B cell (primary cell): ENCODE results near the gene STAT2. TPM values are rescaled to one million over a fixed set of nuclear protein-coding genes. Genes with fewer than 3 reads are reported as not detected.

ENCODE experiments used
- ATAC-seq: fragments of 200-7000 bp; cut with Tn5 transposase; one replicate; pipeline ENCODE4 v1.10.0; 2021; ENCODE audit warnings: low read depth, mild to moderate bottlenecking, moderate number of reproducible peaks, moderate library complexity
- CTCF ChIA-PET: fragments of 350-600 bp; sonication (Branson Sonifier 250); formaldehyde crosslinking; loops from one replicate; lab custom pipeline; 2021; ENCODE audit warnings: antibody characterized with exemption, inconsistent platforms; lab: Charles Lee
- POLR2A ChIA-PET: fragments of 350-600 bp; sonication (Branson Sonifier 250); formaldehyde crosslinking; loops from one replicate; lab custom pipeline; 2021; ENCODE audit warnings: antibody characterized with exemption; lab: Charles Lee
- DNase-seq: peaks from one replicate; pipeline ENCODE4 v3.0.0; 2013
- H2AFZ ChIP-seq: 2 replicates; pipeline ENCODE4 v1.6.1; 2012; ENCODE audit warnings: mild to moderate bottlenecking, low read depth, low read length; ENCODE audit not compliant: insufficient read depth, poor library complexity, severe bottlenecking
- H3K27ac ChIP-seq, 2 donors: 1 replicate in 1 of 2; 2 replicates in 1 of 2; pipeline ENCODE4 v1.5.1; 2012 to 2013; ENCODE audit warnings: low read length in 2 of 2, mild to moderate bottlenecking in 2 of 2, moderate library complexity in 1 of 2
- H3K27me3 ChIP-seq, 4 experiments: fragments of 200-600 bp in 1 of 4; sonication (generic) in 1 of 4; replicated peaks in 1 of 4; 1 replicate in 2 of 4; 2 replicates in 2 of 4; pipeline versions ENCODE4 v1.6.1 to v1.7.0; 2013 to 2016; ENCODE audit warnings: low read length in 3 of 4, mild to moderate bottlenecking in 2 of 4, mixed read lengths in 1 of 4, moderate library complexity in 1 of 4; ENCODE audit not compliant: insufficient read depth in 4 of 4, control insufficient read depth in 3 of 4; ENCODE audit errors: control extremely low read depth in 1 of 4
- H3K36me3 ChIP-seq, 2 experiments: replicated peaks in 1 of 2; 1 replicate in 1 of 2; 2 replicates in 1 of 2; pipeline versions ENCODE4 v1.6.1 to v1.7.1; 2013; ENCODE audit warnings: low read length in 1 of 2; ENCODE audit not compliant: insufficient read depth in 2 of 2, control insufficient read depth in 1 of 2; ENCODE audit errors: control extremely low read depth in 1 of 2, extremely low read depth in 1 of 2
- H3K4me1 ChIP-seq, 2 donors: fragments of 200-600 bp in 1 of 2; sonication (generic) in 1 of 2; 1 replicate in 1 of 2; 2 replicates in 1 of 2; pipeline versions ENCODE4 v1.5.1 to v1.6.1; 2013 to 2017; ENCODE audit warnings: low read length in 2 of 2; ENCODE audit not compliant: control insufficient read depth in 2 of 2, insufficient read depth in 2 of 2
- H3K4me2 ChIP-seq: replicated peaks from 2 replicates; pipeline ENCODE3; 2012; ENCODE audit warnings: mild to moderate bottlenecking, low read depth, low read length; ENCODE audit not compliant: poor library complexity, severe bottlenecking
- H3K4me3 ChIP-seq, 5 experiments: fragments of 200-600 bp in 1 of 5; sonication (generic) in 1 of 5; 1 replicate in 3 of 5; 2 replicates in 2 of 5; pipeline versions ENCODE4 v1.5.1 to v1.7.0; 2011 to 2016; ENCODE audit warnings: low read length in 4 of 5, mild to moderate bottlenecking in 4 of 5, low read depth in 2 of 5, control low read depth in 1 of 5, moderate library complexity in 1 of 5; ENCODE audit not compliant: insufficient read depth in 1 of 5; ENCODE audit errors: control extremely low read depth in 1 of 5, extremely low read depth in 1 of 5
- H3K79me2 ChIP-seq: fragments of 200-600 bp; sonication (generic); one replicate; pipeline ENCODE4 v1.6.0; 2016; ENCODE audit warnings: low read length; ENCODE audit not compliant: control insufficient read depth, insufficient read depth
- H3K9ac ChIP-seq: fragments of 200-600 bp; sonication (generic); 2 replicates; pipeline ENCODE4 v1.6.1; 2017; ENCODE audit warnings: mild to moderate bottlenecking, low read length, moderate library complexity
- H3K9me3 ChIP-seq, 3 donors: one replicate each; pipeline versions ENCODE4 v1.6.1 to v1.7.1; 2013; ENCODE audit warnings: low read length in 2 of 3; ENCODE audit not compliant: control insufficient read depth in 2 of 3, insufficient read depth in 1 of 3; ENCODE audit errors: control extremely low read depth in 1 of 3
- H4K20me1 ChIP-seq: 2 replicates; pipeline ENCODE4 v1.6.0; 2012; ENCODE audit warnings: mild to moderate bottlenecking, low read length; ENCODE audit not compliant: insufficient read depth, control insufficient read depth, poor library complexity, severe bottlenecking
- H3K27ac Mint-ChIP-seq: one replicate; pipeline ENCODE4 v1.8.0; 2021; ENCODE audit warnings: mixed read lengths
- H3K27me3 Mint-ChIP-seq: one replicate; pipeline ENCODE4 v1.8.0; 2021; ENCODE audit warnings: mixed read lengths
- H3K4me1 Mint-ChIP-seq: one replicate; pipeline ENCODE4 v1.8.0; 2021; ENCODE audit warnings: mixed read lengths
- H3K4me3 Mint-ChIP-seq: one replicate; pipeline ENCODE4 v1.8.0; 2021; ENCODE audit warnings: mixed read lengths
- H3K9me3 Mint-ChIP-seq: one replicate; pipeline ENCODE4 v1.8.0; 2022; ENCODE audit warnings: mixed read lengths; ENCODE audit not compliant: insufficient read depth
- CTCF ChIP-seq: fragments of 200-600 bp; IDR thresholded peaks from one replicate; pipeline ENCODE4 v1.8.0; 2022; ENCODE audit warnings: antibody characterized with exemption, mild to moderate bottlenecking
- EZH2 ChIP-seq: IDR thresholded peaks from 2 replicates; pipeline ENCODE4 v1.6.1; 2012; ENCODE audit warnings: borderline replicate concordance, low read depth, mild to moderate bottlenecking, moderate library complexity, low read length; ENCODE audit not compliant: insufficient read depth, poor library complexity, severe bottlenecking
- whole genome bisulfite sequencing: methylation state at CpG from one replicate; pipeline ENCODE4 v1.1.5; 2013; ENCODE audit warnings: missing lambda C conversion rate; ENCODE audit not compliant: insufficient coverage; 5-methylcytosine and 5-hydroxymethylcytosine counted together
- intact Hi-C: fragments of 100-400 bp; cut with micrococcal nuclease; formaldehyde crosslinking; loops from one replicate; pipeline ENCODE4 v1.10.0; 2022
- polyA plus RNA-seq: library from polyadenylated mRNA; depleted of rRNA; stranded (reverse); fragments of >200 nt; gene quantifications from 2 replicates; pipeline ENCODE4 v1.2.3, GENCODE V29; 2012
- total RNA-seq, 2 donors: library from RNA; stranded (reverse); fragments of 120-200 nt in 1 of 2; gene quantifications; 1 replicate in 1 of 2; 2 replicates in 1 of 2; pipeline versions ENCODE4 v1.2.3 to v1.2.4, GENCODE V29; 2013 to 2022

Gene STAT2
- total and polyA plus RNA-seq, 2 donors (not counting 1 experiment from before 2014, with no cell fraction given): 261 to 298 TPM

GRCh38 chr12:56333679-56334489, 26.0 kb downstream of the STAT2 start, which contains the start of gene PAN2:
Gene PAN2, minus strand, starts transcription at chr12:56334000. Its CDS starts 906 bp downstream, at chr12:56333094.
- peak within 1 kb of the TSS; percentile 99 for H3K4me3 Mint-ChIP-seq
- peaks cover 18% of the 10 kb centered on the region for H3K79me2 ChIP-seq
- peak; percentile 98 for DNase-seq
- peak; percentile 90 for ATAC-seq
- intact Hi-C loops: loop anchor here (1.0 to 2.0 kb wide), 8 partner anchors 18 to 303 kb away; partner anchors contain the start of genes COQ10A, CS, SPRYD4 and STAT2
- no peaks in the 10 kb centered on the region for H3K36me3 ChIP-seq
- H3K9ac ChIP-seq: peak within 1 kb of the TSS; percentile 95
- peak within 1 kb of the TSS; percentile 86 for H3K4me2 ChIP-seq
- peak within 1 kb of the TSS; percentile 93 for H2AFZ ChIP-seq
- peaks cover 52% of the 10 kb centered on the region for H3K4me1 Mint-ChIP-seq
- H3K9me3 ChIP-seq: no peaks in the 10 kb centered on the region
- H3K27me3 ChIP-seq: no peaks in the 10 kb centered on the region
- TF ChIP-seq EZH2 (no peak), CTCF (peak; percentile 65)
- H3K9me3 Mint-ChIP-seq: no peaks in the 10 kb centered on the region
- ChIA-PET POLR2A (interaction anchor here (0.6 to 2.5 kb wide), 7 partner anchors 8 to 134 kb away, joined by 4 to 24 read pairs (median 10); partner anchors contain the start of genes CNPY2 and STAT2), CTCF (interaction anchor here (0.6 to 7.6 kb wide), 7 partner anchors 17 to 352 kb away, joined by 3 to 45 read pairs (median 7); partner anchors contain the start of genes CNPY2 and STAT2)
- H3K27ac Mint-ChIP-seq: peak within 1 kb of the TSS; percentile 100
- peak within 1 kb of the TSS; percentile 63 to 88 (median 80) for H3K4me3 ChIP-seq
- H3K27me3 Mint-ChIP-seq: no peaks in the 10 kb centered on the region
- peak within 1 kb of the TSS; percentile 94 to 100 for H3K27ac ChIP-seq
- H3K4me1 ChIP-seq: peaks cover 35 to 44% of the 10 kb centered on the region in 2 donors
- no peaks in the 10 kb centered on the region for H4K20me1 ChIP-seq
- under 1% methylated on average over 32 of the region's 45 CpGs for WGBS
